Trophoblast cell (in vitro differentiated cells and primary cell): ENCODE measurements around the gene PSMD5. TPM values are rescaled to one million over a fixed set of nuclear protein-coding genes. Genes with fewer than 3 reads are reported as not detected.

Experiments
- DNase-seq, 2 donors: peaks; one replicate each; pipeline ENCODE4 v3.0.0-alpha.2; 2016
- H2AFZ ChIP-seq: 2 replicates; pipeline ENCODE4 v1.6.1; 2013; ENCODE audit warnings: low read length, moderate library complexity, mild to moderate bottlenecking; ENCODE audit not compliant: insufficient read depth, poor library complexity
- H2AK5ac ChIP-seq: 2 replicates; pipeline ENCODE4 v1.6.1; 2013; ENCODE audit warnings: mild to moderate bottlenecking, low read length
- H2BK120ac ChIP-seq: 2 replicates; pipeline ENCODE4 v1.6.1; 2013; ENCODE audit warnings: low read length, mild to moderate bottlenecking, moderate library complexity; ENCODE audit not compliant: insufficient read depth, poor library complexity
- H2BK12ac ChIP-seq: 2 replicates; pipeline ENCODE4 v1.6.1; 2013; ENCODE audit warnings: mild to moderate bottlenecking, low read length, moderate library complexity
- H2BK5ac ChIP-seq: 2 replicates; pipeline ENCODE4 v1.6.1; 2013; ENCODE audit warnings: low read length, low read depth, moderate library complexity, mild to moderate bottlenecking; ENCODE audit not compliant: poor library complexity
- H3K14ac ChIP-seq: 2 replicates; pipeline ENCODE4 v1.6.1; 2013; ENCODE audit warnings: mild to moderate bottlenecking, low read length
- H3K18ac ChIP-seq: 2 replicates; pipeline ENCODE4 v1.6.1; 2013; ENCODE audit warnings: mild to moderate bottlenecking, low read length
- H3K23ac ChIP-seq: 2 replicates; pipeline ENCODE4 v1.6.1; 2013; ENCODE audit warnings: low read length
- H3K27ac ChIP-seq: 2 replicates; pipeline ENCODE4 v1.5.1; 2013; ENCODE audit warnings: low read depth, mild to moderate bottlenecking, inconsistent platforms, low read length, moderate library complexity
- H3K27me3 ChIP-seq: 2 replicates; pipeline ENCODE4 v1.6.1; 2013; ENCODE audit warnings: inconsistent platforms, mild to moderate bottlenecking, low read length, moderate library complexity; ENCODE audit not compliant: insufficient read depth
- H3K36me3 ChIP-seq, 2 experiments: 1 replicate in 1 of 2; 2 replicates in 1 of 2; pipeline ENCODE4 v1.6.1; 2013; ENCODE audit warnings: low read length in 2 of 2, mild to moderate bottlenecking in 2 of 2, moderate library complexity in 1 of 2; ENCODE audit not compliant: insufficient read depth in 2 of 2, control insufficient read depth in 1 of 2
- H3K4ac ChIP-seq: 2 replicates; pipeline ENCODE4 v1.6.1; 2013; ENCODE audit warnings: low read depth, mild to moderate bottlenecking, low read length, moderate library complexity
- H3K4me1 ChIP-seq, 2 experiments: 1 replicate in 1 of 2; 2 replicates in 1 of 2; pipeline ENCODE4 v1.6.1; 2013; ENCODE audit warnings: low read length in 2 of 2, mild to moderate bottlenecking in 2 of 2, moderate library complexity in 1 of 2; ENCODE audit not compliant: insufficient read depth in 2 of 2, control insufficient read depth in 1 of 2
- H3K4me2 ChIP-seq: 2 replicates; pipeline ENCODE4 v1.6.1; 2013; ENCODE audit warnings: inconsistent platforms, mild to moderate bottlenecking, low read length, moderate library complexity
- H3K4me3 ChIP-seq: 2 replicates; pipeline ENCODE4 v1.5.1; 2013; ENCODE audit warnings: mild to moderate bottlenecking, low read depth, low read length, inconsistent platforms
- H3K79me1 ChIP-seq: one replicate; pipeline ENCODE4 v1.6.1; 2013; ENCODE audit warnings: low read length
- H3K79me2 ChIP-seq: 2 replicates; pipeline ENCODE4 v1.6.1; 2013; ENCODE audit warnings: low read length, mild to moderate bottlenecking; ENCODE audit not compliant: control insufficient read depth, insufficient read depth, poor library complexity
- H3K9ac ChIP-seq: 2 replicates; pipeline ENCODE4 v1.6.1; 2013; ENCODE audit warnings: mild to moderate bottlenecking, low read length
- H3K9me3 ChIP-seq: 2 replicates; pipeline ENCODE4 v1.6.1; 2013; ENCODE audit warnings: low read depth, mild to moderate bottlenecking, control low read depth, inconsistent platforms, low read length; ENCODE audit not compliant: insufficient read depth
- H4K12ac ChIP-seq: 2 replicates; pipeline ENCODE4 v1.6.1; 2013; ENCODE audit warnings: low read depth, mild to moderate bottlenecking, low read length, moderate library complexity
- H4K8ac ChIP-seq: 2 replicates; pipeline ENCODE4 v1.6.1; 2013; ENCODE audit warnings: low read depth, mild to moderate bottlenecking, low read length, moderate library complexity
- H4K91ac ChIP-seq: one replicate; pipeline ENCODE4 v1.6.1; 2013; ENCODE audit warnings: low read depth, mild to moderate bottlenecking, low read length, moderate library complexity
- WGBS: extraction: QIAGEN DNeasy Blood & Tissue Kit; methylation state at CpG from one replicate; pipeline ENCODE4 v1.1.7; 2013; ENCODE audit warnings: missing lambda C conversion rate; ENCODE audit not compliant: insufficient read length, insufficient coverage; ENCODE audit errors: extremely low coverage; 5-methylcytosine and 5-hydroxymethylcytosine counted together
- polyA plus RNA-seq: library from polyadenylated mRNA; stranded (reverse); fragments of 200-250 nt; gene quantifications from 2 replicates; pipeline ENCODE4 v1.2.3, GENCODE V29; 2013

The PSMD5 gene
- 24.7 and 24.8 TPM in 2 replicates for polyA plus RNA-seq

DNA sequence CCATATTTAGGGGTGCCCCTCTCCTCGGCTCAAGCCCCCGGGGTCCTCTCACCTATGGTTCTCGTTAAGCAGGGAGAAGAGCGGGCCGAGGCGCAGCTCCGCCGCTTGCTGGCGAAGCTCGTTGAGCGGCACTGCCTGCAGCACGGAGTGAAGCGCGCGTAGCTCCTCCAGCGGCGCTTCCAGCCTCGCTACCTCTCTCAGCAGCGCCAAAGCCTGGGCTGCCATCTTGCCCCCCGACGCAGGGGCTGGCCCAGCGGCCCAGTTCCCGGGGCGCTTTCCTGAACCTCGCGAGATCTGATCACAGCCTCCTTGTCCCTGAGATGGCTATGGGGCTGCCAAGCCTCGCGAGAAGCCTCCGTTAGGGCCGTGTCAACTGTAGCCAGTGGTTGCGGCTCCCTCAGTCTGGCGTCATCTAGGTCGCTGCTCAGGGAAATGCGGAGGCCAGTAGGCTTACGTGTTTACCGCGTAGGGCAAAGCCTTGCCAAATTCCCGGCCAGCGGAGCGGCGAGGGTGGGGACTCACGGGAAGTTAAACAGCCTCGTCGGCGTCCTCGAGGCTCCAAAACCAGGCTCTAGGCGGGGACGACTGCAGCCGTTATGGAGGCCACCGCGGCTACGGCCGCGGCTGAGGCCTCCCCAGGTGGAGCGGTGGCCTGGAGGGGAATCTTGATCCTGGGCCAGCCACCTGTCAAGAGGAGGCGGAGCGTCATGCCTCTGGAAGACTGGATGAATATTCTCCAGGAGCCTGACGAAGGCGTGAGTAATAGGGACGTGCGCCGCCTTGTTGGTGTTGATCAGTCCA, at the start of gene PSMD5:
TSS of gene PSMD5 (minus strand) at position 238 of the 801 bp plus-strand sequence. CDS start at position 225, 13 bp downstream.
- H3K4me2 ChIP-seq, result peak within 1 kb of the TSS; percentile 77
- H3K14ac ChIP-seq, result peak within 1 kb of the TSS; percentile 87
- peaks cover 7% of the 10 kb centered on the region for H3K79me1 ChIP-seq
- peak within 1 kb of the TSS; percentile 89 for H3K4me3 ChIP-seq
- no peak within 1 kb of the TSS for H2BK12ac ChIP-seq
- peak within 1 kb of the TSS; percentile 60 for H3K4ac ChIP-seq
- no peak within 1 kb of the TSS for H3K23ac ChIP-seq
- H3K36me3 ChIP-seq, result peaks cover 0 to 3% of the 10 kb centered on the region in 2 experiments
- H4K91ac ChIP-seq, result peak within 1 kb of the TSS; percentile 85
- peak within 1 kb of the TSS; percentile 86 for H3K9ac ChIP-seq
- peak within 1 kb of the TSS; percentile 52 for H2BK5ac ChIP-seq
- peak within 1 kb of the TSS; percentile 94 for H4K8ac ChIP-seq
- H3K4me1 ChIP-seq, result peaks cover 9 to 11% of the 10 kb centered on the region in 2 experiments
- peak within 1 kb of the TSS; percentile 84 for H3K27ac ChIP-seq
- WGBS, result no CpG with 5 or more reads among the region's 62 CpGs
- peak within 1 kb of the TSS; percentile 91 for H4K12ac ChIP-seq
- H2AFZ ChIP-seq, result peak within 1 kb of the TSS; percentile 88
- peak within 1 kb of the TSS; percentile 84 for H3K18ac ChIP-seq
- peak within 1 kb of the TSS; percentile 78 for H2AK5ac ChIP-seq
- no peaks in the 10 kb centered on the region for H3K9me3 ChIP-seq
- H3K79me2 ChIP-seq, result peaks cover 11% of the 10 kb centered on the region
- peak within 1 kb of the TSS; percentile 81 for H2BK120ac ChIP-seq
- DNase-seq, result peak; percentile 100
- no peaks in the 10 kb centered on the region for H3K27me3 ChIP-seq

DNA sequence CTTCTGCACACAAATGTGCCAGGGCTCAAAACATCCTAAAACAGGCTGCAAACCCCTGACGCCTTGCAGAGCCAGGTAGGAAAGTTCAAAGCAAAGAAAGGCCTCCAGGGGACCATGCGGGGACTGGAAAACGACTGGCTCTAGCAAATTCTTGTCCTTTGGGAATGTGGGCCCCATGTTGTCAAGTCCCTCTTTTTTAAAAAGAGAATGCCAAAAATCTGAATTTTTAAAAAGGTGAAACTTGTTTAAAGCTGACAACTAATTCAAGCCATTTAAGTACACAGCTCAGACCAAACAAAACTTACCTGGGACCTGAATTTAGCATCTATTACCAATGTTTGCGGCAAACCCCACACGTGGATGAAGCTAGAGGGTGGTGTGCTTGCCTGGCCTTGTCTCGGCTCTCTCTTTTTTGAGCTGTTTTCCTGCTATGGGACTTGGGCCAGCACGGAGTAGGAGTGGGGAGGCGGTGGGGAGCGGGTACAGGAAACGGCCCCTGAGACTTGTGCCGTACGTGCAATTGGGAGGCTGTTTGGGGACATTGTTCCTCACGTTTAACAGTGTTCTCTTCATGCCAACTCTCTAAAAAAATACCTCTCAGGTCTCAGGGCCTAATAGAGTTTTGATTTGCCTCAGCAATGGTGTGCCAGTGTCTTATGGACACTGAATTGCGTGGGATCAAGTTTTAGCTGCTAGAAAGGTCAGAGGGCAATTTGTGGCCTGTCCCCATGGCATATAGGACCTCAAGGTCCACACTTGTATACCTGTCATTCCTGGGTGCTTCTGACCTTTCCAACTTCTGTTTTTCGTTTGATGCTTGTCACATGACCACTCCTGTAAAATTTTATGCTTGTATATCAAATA, 49.4 kb upstream of the PSMD5 start:
- Histone ChIP-seq H3K79me1 (no peaks in the 10 kb centered on the region), H3K36me3 (no peaks in the 10 kb centered on the region), H4K91ac (no peak overlapping the region), H2BK12ac (no peak overlapping the region), H3K27me3 (no peaks in the 10 kb centered on the region), H4K12ac (no peak overlapping the region), H3K14ac (no peak overlapping the region), H3K79me2 (no peaks in the 10 kb centered on the region), H2AK5ac (no peak overlapping the region), H3K23ac (no peak overlapping the region), H3K4ac (no peak overlapping the region), H3K9ac (no peak overlapping the region), H3K4me1 (no peaks in the 10 kb centered on the region), H3K4me2 (no peak overlapping the region), H2AFZ (no peak overlapping the region), H3K9me3 (no peaks in the 10 kb centered on the region), H4K8ac (no peak overlapping the region), H2BK120ac (no peak overlapping the region), H3K4me3 (no peak overlapping the region), H2BK5ac (no peak overlapping the region), H3K27ac (no peak overlapping the region), H3K18ac (no peak overlapping the region)
- no CpG with 5 or more reads among the region's 15 CpGs for WGBS
- DNase-seq, result no peak

DNA sequence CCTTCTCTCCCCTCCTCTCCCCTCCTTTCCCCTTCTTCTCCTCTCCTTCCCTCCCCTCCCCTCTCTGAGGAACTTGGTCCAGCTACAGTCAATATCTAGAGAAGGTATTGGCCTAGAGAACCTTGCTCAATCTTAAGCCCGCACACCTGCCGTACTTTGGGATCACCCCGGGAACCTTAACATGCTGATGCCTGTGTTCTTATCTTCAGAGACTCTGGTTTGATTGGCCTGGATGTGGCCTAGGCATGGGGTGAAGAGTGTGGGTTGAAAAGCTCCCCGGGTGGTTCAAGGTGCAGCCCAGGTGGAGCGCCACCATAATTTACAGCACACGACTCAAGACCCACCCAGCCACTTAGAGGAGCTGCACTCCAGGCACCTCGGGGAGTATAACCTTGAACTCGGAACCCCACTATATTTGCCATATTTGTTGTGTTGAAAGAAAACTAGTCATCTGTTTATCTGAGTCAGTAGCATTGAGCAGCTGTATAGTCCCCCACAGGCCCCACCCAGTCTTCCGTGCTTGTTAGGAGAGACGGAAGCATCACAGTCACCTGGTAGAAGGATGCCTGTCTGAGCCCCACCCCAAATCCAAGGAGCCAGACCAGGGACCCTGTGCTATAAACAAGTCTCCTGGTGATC, 48.6 kb upstream of the PSMD5 start:
- H3K27me3 ChIP-seq, result no peaks in the 10 kb centered on the region
- no CpG with 5 or more reads among the region's 10 CpGs for WGBS
- DNase-seq, result no peak
- H4K8ac ChIP-seq, result no peak overlapping the region
- no peaks in the 10 kb centered on the region for H3K79me1 ChIP-seq
- no peak overlapping the region for H3K14ac ChIP-seq
- no peak overlapping the region for H2BK5ac ChIP-seq
- no peaks in the 10 kb centered on the region for H3K36me3 ChIP-seq
- H3K18ac ChIP-seq, result no peak overlapping the region
- no peak overlapping the region for H3K23ac ChIP-seq
- no peak overlapping the region for H3K27ac ChIP-seq
- H3K79me2 ChIP-seq, result no peaks in the 10 kb centered on the region
- H3K9me3 ChIP-seq, result no peaks in the 10 kb centered on the region
- H3K4me1 ChIP-seq, result no peaks in the 10 kb centered on the region
- H4K91ac ChIP-seq, result no peak overlapping the region
- no peak overlapping the region for H2BK12ac ChIP-seq
- no peak overlapping the region for H2BK120ac ChIP-seq
- no peak overlapping the region for H3K4me3 ChIP-seq
- no peak overlapping the region for H3K4ac ChIP-seq
- no peak overlapping the region for H3K9ac ChIP-seq
- no peak overlapping the region for H3K4me2 ChIP-seq
- no peak overlapping the region for H2AFZ ChIP-seq
- no peak overlapping the region for H2AK5ac ChIP-seq
- H4K12ac ChIP-seq, result no peak overlapping the region
